PFSK-1 (cell line): ENCODE results near the gene TMEM198.

Source experiments
- FOXP2 ChIP-seq: optimal IDR thresholded peaks from 2 replicates; pipeline ENCODE3; 2011; ENCODE audit warnings: borderline replicate concordance, control low read depth, inconsistent platforms; ENCODE audit not compliant: insufficient read depth; ENCODE audit errors: extremely low read length, extremely low read depth
- POLR2AphosphoS5 ChIP-seq: IDR thresholded peaks from 2 replicates; pipeline ENCODE4 v1.6.1; 2012; ENCODE audit warnings: low read depth, mild to moderate bottlenecking, control low read depth, low read length, moderate library complexity
- REST ChIP-seq, 2 experiments: IDR thresholded peaks; 2 replicates each; pipeline versions ENCODE4 v1.6.1 to v1.8.0; 2011 to 2012; ENCODE audit warnings: low read depth in 2 of 2, low read length in 2 of 2, control low read depth in 1 of 2, inconsistent platforms in 1 of 2, mild to moderate bottlenecking in 1 of 2, moderate library complexity in 1 of 2; ENCODE audit not compliant: insufficient read depth in 1 of 2
- SIN3A ChIP-seq: IDR thresholded peaks from 2 replicates; pipeline ENCODE4 v1.6.1; 2012; ENCODE audit warnings: mild to moderate bottlenecking, low read length, moderate library complexity, borderline replicate concordance; ENCODE audit not compliant: insufficient read depth
- TAF1 ChIP-seq: IDR thresholded peaks from 2 replicates; pipeline ENCODE4 v1.6.1; 2012; ENCODE audit warnings: low read length, control low read depth, borderline replicate concordance; ENCODE audit not compliant: insufficient read depth

DNA sequence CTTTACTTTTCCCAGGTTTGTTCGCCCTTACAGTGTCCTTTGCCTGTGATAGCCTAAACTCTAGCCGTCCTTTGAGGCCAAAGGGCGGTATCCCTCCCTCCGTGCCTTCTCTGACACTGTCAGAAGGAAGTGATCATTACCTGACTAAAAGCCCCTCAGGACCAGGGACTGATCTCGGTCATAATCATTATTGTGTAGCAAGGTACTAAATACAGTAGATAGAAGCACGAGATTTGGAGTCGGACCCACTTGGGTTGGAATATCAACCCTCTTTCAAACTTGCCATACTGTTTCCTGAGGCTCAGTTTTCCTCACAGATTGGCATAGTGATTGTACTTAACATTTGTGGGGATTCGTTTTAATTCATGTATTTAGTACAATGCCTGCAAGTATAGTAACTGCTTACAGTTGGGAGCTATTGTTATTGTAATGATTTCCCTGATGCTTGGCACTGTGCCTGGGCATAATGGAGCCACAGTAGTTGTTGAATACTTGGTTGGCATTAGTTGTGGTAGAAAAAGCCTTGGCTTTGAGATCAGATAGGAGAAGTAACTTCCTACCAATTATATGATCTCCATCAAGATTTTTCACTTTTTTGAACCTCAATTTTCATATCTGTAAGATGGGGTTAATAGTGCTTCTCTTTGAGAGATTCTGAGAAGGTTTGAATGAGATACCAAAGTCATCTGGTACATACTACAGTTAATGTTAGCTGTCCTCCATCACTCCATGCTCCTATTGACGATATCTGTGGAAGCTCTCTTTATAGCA is 54.7 kb downstream of the TMEM198 start:
- TF ChIP-seq POLR2AphosphoS5: no peak; the same call in 1 of the 2 replicates
- TF ChIP-seq REST (IDR thresholded peaks at IDR 0.05; ENCODE audit: insufficient read depth in 1 of 2, low read depth in 2 of 2, low read length in 2 of 2): no peak
- peak; percentile 68; the same call in 1 of the 2 replicates for TF ChIP-seq TAF1
- no peak for TF ChIP-seq FOXP2
- TF ChIP-seq SIN3A: no peak
